Measurements from ENCODE around the gene IL3RA. TPM values are rescaled to one million over a fixed set of nuclear protein-coding genes. Genes with fewer than 3 reads are reported as not detected.
"Not testable (repeated sequence)": the region's sequence is repeated elsewhere in the genome, so short reads cannot be mapped to it uniquely, and the experiment has no call there.

The IL3RA gene
- total RNA-seq, 2 experiments from 2014 or later = not detected

GRCh38 chrX:1327651-1328304 lies 8.8 kb upstream of the IL3RA start:
- CTCF ChIA-PET = no interaction called here
- POLR2A ChIA-PET = no interaction called here

- CTCF ChIA-PET = no interaction called here
- POLR2A ChIA-PET = no interaction called here
Measured at GRCh38 chrX:1330605-1331004, 6.0 kb upstream of the IL3RA start.

GRCh38 chrX:1332433-1332832 lies 4.2 kb upstream of the IL3RA start:
- CTCF ChIA-PET, POLR2A ChIA-PET: not testable (repeated sequence)

- POLR2A ChIA-PET = no interaction called here
- CTCF ChIA-PET = no interaction called here
Measured at GRCh38 chrX:1334854-1335253, 1.7 kb upstream of the IL3RA start.

- POLR2A ChIA-PET = no interaction called here
Measured at GRCh38 chrX:1336948-1337779, 579 bp downstream of the IL3RA start.

GRCh38 chrX:1341545-1342184 lies 5.1 kb downstream of the IL3RA start:
- ChIA-PET CTCF (no interaction called here), POLR2A (no interaction called here)

More at GRCh38 chrX:1336948-1337779, 579 bp downstream of the IL3RA start:
- CTCF ChIA-PET = no interaction called here

- CTCF ChIA-PET, POLR2A ChIA-PET: not testable (repeated sequence)
Measured at GRCh38 chrX:1349606-1350005, 13.0 kb downstream of the IL3RA start.

- CTCF ChIA-PET = no interaction called here
Measured at GRCh38 chrX:1351981-1352714, 15.6 kb downstream of the IL3RA start.

GRCh38 chrX:1354036-1355019 lies 17.7 kb downstream of the IL3RA start:
- ChIA-PET POLR2A (no interaction called here), CTCF (no interaction called here)

More at GRCh38 chrX:1351981-1352714, 15.6 kb downstream of the IL3RA start:
- POLR2A ChIA-PET = no interaction called here

- POLR2A ChIA-PET = no interaction called here
- CTCF ChIA-PET = no interaction called here
Measured at GRCh38 chrX:1355131-1356046, 18.8 kb downstream of the IL3RA start.

GRCh38 chrX:1357993-1358392 lies 21.4 kb downstream of the IL3RA start:
- POLR2A ChIA-PET = no interaction called here
- CTCF ChIA-PET = no interaction called here

- ChIA-PET CTCF (no interaction called here), POLR2A (no interaction called here)
Measured at GRCh38 chrX:1358793-1359476, 22.4 kb downstream of the IL3RA start.

GRCh38 chrX:1359477-1359873 lies 22.9 kb downstream of the IL3RA start:
- ChIA-PET CTCF (no interaction called here), POLR2A (no interaction called here)

- CTCF ChIA-PET = no interaction called here
- POLR2A ChIA-PET = no interaction called here
Measured at GRCh38 chrX:1360171-1360570, 23.6 kb downstream of the IL3RA start.

GRCh38 chrX:1361275-1361674 lies 24.7 kb downstream of the IL3RA start:
- ChIA-PET CTCF (no interaction called here), POLR2A (no interaction called here)

- ChIA-PET CTCF (no interaction called here), POLR2A (no interaction called here)
Measured at GRCh38 chrX:1361910-1362309, 25.3 kb downstream of the IL3RA start.

- POLR2A ChIA-PET, CTCF ChIA-PET: not testable (repeated sequence)
Measured at GRCh38 chrX:1366363-1366762, 29.8 kb downstream of the IL3RA start.

- ChIA-PET CTCF (no interaction called here), POLR2A (no interaction called here)
Measured at GRCh38 chrX:1368385-1368698, 31.8 kb downstream of the IL3RA start.

Measured in activated CD8-positive, alpha-beta memory T cell treated with anti-CD3 and anti-CD28 coated beads for 36 hours (primary cell).